HG03097 (cell line): ENCODE data around the gene SETD9.

Experiments
- ATAC-seq: cut with Tn5 transposase; IDR thresholded peaks from one replicate; pipeline ENCODE4 v1.9.1; 2021; ENCODE audit not compliant: unreplicated experiment, low FRiP score

SETD9 gene

DNA sequence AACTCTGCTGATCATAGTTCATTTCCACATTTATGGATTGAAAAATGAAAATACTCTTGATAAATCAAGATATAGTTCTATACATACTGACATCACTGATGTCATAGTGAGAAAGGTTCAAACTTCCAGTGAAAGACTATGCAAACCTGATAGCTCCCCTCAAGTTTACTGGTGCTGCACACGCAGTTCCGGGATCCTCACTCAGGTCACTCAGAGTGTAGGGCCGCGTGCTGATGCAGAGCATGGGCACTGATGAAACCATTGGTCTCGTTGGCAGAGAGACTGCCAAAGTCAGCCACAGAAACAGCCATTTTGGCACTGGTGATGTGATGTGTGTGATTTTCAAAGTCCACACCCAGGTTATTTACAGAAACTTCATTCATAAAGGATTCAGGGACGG, 13.5 kb downstream of the SETD9 start:
- ATAC-seq: no peak

DNA sequence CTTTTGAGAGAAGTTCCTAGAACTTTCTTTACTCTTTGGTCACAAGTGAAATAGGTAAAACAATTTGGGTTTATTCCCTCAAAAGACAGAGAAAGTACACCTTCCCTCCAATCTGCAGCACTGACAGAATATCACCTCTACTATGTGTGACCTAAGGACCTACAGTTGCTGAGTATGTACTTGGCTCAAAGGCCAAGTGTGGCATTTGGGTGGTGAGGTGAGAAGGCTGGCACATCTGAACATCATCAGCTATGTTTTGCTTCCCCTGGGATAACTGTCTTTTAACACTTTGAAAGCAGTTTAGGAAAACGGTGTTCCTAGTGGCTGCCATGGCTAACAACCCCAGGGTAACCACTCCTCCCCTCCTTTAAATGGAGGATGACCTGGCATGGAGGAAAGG, 24.9 kb downstream of the SETD9 start:
- no peak for ATAC-seq

DNA sequence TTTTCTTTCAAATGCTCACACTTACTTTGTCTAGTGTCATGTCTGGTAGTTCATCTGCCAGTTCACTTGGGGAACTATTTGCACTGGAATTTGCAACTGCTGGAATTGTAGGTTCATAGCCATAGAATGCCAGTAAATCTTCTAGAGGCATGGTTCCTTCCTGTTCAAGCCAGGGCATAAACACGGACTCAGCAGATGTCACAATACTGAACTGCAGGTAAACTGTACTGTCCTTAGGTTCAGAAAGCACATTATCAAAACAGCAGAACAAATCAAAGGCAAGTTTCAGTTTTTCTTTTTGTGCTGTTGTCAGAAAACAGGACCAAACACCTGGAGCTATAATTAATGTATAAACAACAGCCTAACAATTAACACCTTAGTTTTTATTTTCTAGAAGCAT, 29.5 kb downstream of the SETD9 start:
- no peak for ATAC-seq

DNA sequence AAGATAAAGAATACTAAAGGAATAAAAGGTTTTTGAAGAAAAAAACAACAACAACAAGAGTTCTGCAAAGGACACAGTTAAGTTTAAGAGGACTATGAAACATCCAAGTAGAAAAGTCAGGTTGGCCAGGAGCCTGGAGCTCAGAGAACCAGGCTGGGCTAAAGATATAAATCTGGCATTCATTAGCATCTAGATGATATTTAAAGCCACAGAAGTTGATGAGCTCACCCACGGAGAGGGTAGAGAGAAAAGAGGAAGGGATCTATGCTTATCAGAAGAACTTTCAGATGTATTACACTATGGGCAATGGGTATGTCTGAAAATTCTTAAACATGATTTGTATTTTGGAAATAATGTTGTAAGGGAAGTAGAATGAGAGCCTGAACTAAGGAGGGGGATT, 32.6 kb downstream of the SETD9 start:
- no peak for ATAC-seq

DNA sequence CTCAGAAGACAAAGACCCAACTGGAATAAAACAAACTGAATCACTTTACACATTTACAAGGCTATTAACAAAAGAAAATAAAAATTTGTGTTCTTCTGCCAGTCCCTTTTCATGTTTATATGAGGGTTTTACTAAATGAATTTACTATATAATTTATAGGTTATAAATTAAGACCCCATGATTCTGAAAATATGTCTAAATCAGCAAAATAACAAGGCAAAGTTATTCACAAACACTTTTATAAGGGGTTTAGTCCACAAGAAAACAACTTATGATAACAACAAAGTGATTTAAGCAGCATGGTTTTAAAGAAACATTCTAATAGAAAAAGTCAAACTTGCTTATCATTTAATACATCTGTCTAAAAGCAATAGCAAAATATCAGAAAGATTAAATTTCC, 37.7 kb downstream of the SETD9 start:
- no peak for ATAC-seq

DNA sequence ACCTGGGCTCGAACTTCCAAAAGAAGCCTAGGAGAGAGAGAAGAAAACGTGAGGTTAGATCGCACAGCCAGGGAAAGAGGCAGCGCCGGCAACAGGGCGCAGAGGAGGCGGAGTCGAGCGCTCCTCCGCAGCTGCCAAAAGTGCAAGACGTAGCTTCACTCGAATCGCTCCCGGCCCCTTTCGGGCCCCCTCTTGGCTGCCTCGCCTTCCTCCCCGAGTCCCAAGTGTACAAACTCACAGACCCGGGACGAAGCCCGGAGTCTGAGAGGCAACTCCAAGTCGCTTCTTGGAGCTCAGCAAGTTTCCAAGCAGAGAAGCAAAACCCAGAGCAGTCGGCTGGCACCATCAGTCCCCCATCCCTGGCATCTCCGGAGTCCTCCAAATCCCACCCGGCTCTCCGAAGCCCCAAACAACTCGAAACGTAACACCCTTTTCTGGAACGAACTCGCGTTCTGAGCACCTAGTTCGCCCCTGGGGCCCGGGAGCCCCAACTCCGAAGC, 41.3 kb downstream of the SETD9 start:
- no peak for ATAC-seq

DNA sequence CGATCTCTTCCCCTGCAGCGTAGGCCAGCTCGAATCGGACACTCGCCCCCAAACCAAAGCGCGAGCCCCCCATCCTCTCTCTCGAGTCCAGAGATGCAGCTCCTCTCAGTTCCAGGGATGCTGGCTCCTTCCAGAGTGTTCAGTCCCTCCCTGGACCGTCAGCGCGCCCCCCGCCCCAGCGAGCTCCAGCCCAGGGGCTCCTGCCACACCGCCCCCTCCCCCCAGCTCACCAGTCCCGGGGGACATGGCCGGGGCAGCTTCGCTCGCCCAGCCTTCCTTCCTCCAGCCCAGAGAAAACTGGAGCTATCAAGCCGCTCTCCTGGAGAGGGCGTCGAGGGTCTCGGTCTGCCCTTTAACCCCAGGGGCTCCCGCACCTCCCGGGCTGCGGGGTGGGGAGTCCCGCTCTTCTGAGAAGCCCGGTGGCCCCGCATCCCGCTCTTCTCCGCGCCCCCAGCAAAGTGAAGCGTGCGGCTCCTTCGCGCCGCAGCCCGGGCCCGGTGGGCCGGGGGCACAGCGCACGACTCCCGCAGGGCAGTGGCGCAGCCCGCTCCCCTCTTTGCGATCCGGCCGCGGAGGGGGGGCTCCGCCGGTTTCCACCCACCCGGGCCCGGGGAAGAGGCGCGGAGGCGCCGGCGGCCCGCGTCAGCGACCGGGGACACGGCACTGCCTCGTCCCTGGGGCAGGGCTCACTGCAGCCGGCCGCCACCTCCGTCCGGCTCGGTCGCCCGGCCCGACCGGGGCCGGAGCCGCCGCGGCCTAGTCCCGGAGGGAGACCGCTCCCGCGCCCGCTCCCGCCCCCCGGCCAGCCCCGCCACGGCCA, 41.9 kb downstream of the SETD9 start:
- ATAC-seq: peak; percentile 44

DNA sequence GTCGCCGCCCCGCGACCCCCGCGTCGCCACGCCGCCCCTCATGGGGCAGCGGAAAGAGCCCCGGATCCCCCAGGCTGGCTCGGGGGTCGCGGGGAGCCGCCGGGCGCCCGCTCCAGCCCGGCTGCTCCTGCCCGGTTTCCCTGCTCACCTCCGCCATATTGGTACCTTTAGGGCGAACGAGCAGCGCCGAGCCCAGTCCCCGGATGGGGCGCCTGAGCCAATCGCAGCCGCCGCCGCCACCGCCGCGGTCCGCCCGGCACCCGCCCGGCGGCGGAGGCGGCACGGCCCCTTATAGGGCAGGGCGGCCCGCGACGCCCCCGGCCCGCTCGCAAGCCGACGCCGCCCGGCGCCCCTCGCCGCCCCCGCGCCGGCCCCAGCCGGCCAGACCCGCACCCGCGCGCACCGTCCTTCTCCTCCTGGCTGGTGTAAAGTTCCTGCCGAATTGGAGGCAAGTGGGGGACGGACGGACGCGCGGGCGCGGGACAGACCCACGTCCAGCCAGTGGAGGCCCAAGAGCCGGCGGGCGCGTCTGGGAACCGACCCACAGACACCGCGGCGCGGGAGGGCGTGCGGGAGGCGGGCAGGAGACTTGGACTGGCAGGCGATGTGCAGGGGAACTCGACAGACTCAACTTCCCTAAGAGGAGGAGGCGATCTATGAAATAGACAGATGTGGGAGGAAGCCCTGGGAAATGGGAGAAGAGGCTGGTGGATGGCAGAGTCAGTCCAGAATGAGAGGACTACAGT, 42.7 kb downstream of the SETD9 start, which contains the start of gene MIER3:
TSS of gene MIER3 (minus strand) at position 178 of the 746 bp plus-strand sequence. CDS start at position 157, 21 bp downstream.
- peak; percentile 94 for ATAC-seq

DNA sequence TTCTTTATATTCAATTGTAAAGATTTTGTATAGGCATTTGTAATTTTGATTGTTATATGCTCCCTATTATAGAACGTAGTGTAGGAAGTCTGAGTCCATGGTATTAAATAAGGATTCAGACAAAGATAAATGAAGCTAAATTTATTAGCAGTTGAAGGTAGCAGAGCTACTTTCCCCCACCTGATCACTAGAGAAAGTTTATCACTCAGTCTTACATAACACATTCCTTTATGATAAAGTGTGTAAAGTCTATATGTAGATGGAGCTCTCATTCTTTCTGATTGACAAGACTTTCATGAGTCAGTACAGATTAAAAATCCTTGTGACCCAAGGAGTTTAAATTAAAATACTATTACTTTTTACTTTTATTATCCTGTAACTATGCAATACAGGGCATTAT, 44.9 kb downstream of the SETD9 start:
- no peak for ATAC-seq

DNA sequence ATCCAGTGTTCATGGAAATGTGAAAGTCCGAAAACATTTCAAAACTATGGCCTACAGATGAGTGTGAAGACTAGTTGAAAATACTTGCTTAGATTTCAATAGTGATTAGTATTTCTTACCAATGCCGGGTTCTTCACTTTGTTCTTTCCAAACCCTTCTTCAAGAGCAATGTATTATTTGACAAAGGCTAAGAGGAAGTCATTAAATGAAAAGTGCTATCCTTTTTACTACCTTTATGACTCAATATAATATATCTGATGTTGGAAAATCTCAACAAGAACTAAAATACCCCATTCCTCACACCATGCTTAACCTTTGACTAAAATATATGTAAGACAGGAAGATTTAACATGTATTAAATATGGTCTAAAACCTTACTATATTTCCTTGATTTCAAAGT, 49.2 kb downstream of the SETD9 start:
- no peak for ATAC-seq

DNA sequence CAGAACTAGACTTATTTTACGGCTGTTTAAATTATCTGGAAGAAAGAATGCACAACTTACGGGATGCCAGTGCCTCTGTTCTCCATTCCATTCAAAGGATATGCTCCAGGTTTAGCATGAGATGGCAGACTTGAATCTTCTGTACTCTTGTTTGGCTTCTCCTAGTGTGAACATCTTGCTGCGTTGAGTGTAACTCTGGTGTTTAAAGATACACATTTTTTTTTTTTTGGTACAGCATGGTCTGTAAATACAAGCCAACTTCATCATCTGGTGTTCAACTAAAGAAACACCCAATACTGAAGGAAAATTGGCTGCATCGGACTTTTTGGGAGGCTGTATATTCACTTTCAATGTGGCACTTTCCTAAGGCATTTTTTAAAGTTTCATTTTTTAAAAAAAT, 49.9 kb downstream of the SETD9 start:
- no peak for ATAC-seq

DNA sequence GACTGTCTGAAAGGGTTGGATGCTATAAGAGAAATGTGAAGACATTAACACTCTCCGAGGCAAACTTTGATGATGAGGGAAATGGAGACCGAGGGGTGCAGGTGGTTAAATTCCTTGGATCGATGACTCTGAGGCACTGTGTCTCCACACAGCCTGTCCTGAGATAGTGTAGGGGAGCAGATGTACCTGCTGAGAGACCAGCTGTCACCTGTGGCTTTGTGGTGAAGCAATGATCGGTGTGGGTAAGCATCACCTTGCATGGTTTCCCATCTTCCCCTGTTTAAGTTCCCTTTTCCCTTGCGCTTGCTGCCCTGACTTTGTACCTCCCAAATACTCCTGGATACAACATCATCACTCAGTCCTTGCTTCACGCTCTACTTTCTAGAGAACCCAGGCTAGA, 52.4 kb downstream of the SETD9 start:
- no peak for ATAC-seq

DNA sequence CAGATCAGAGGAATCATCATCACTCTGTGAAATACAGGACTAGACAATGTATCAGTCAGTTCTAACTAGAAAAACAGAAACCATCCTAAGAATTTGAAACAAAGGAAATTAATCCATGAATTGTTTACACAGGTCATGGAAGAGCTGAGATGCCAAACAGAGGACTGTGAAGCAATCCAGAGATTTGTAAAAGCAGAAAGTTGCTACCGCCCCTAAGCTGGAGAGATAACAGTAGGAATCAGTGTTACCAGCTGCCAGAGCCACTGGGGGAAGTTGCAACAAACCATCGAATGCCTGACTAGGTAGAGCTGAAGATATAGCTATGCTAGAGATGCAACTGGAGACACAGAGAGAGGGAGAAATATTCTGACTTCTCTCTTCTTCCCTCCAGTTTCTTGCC, 52.9 kb downstream of the SETD9 start:
- ATAC-seq: no peak

DNA sequence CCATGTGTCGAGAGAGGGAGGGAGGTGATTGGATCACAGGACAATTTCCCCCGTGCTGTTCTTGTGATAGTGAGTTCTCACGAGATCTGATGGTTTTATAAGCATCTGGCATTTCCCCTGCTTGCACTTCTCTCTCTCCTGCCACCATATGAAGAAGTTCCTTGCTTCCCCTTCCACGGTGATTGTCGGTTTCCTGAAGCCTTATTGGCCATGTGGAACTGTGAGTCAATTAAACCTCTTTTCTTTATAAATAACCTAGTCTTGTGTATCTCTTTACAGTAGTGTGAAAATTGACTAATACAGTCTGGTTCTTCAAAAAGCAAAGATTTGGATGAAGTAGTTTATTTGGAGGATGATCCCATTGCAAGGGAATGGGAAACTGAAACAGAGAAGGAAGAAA, 53.9 kb downstream of the SETD9 start:
- ATAC-seq: no peak

DNA sequence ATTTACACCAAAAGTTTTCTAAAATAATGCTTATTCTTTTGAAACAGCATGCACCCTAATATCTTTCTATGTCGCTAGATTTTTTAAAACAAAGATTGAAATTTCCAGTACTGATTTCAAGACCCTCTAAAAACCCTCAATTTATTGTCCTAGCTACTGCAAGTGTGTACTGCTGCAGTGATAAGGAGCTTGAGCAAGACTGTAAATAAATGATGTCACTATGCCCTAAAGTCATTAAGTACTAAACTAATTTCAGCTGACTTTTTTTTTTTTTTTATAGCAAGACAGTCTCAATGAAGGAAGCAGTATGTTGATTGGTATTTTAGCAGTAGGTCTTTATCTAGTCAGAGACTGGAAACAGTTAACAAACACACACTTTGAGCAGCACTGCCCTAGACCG, 54.8 kb downstream of the SETD9 start:
- no peak for ATAC-seq
